ENCODE measurements around the gene CFAP299. TPM values are rescaled to one million over a fixed set of nuclear protein-coding genes. Genes with fewer than 3 reads are reported as not detected.

CFAP299 gene
- total and polyA plus RNA-seq, 4 donors: 2.8 to 30.2 (median 6.6) TPM

- Histone ChIP-seq H3K27ac (ENCODE audit: low read depth in 1 of 2, low read length in 1 of 2) (no peak overlapping the region), H3K4me3 (no peak overlapping the region), H3K36me3 (ENCODE audit: control insufficient read depth in 4 of 4, insufficient read depth in 4 of 4, low read length in 4 of 4) (no peaks in the 10 kb centered on the region), H3K9ac (ENCODE audit: insufficient read depth in 1 of 2, low read length in 2 of 2) (no peak overlapping the region), H3K9me3 (ENCODE audit: control insufficient read depth in 4 of 4, insufficient read depth in 3 of 4, low read length in 3 of 4) (peaks cover 0 to 2% (median 0%) of the 10 kb centered on the region in 4 donors), H3K27me3 (ENCODE audit: control insufficient read depth in 3 of 3, insufficient read depth in 3 of 3, low read length in 2 of 3) (no peaks in the 10 kb centered on the region), H3K4me1 (ENCODE audit: control insufficient read depth in 5 of 5, insufficient read depth in 5 of 5, low read length in 5 of 5) (no peaks in the 10 kb centered on the region)
- WGBS, 2 donors: 94 to 95% methylated on average over 4 of the region's 4 CpGs
- DNase-seq (no peak), ATAC-seq (ENCODE audit: insufficient read depth, low FRiP score) (no peak)
- TF ChIP-seq, protein P1, sequence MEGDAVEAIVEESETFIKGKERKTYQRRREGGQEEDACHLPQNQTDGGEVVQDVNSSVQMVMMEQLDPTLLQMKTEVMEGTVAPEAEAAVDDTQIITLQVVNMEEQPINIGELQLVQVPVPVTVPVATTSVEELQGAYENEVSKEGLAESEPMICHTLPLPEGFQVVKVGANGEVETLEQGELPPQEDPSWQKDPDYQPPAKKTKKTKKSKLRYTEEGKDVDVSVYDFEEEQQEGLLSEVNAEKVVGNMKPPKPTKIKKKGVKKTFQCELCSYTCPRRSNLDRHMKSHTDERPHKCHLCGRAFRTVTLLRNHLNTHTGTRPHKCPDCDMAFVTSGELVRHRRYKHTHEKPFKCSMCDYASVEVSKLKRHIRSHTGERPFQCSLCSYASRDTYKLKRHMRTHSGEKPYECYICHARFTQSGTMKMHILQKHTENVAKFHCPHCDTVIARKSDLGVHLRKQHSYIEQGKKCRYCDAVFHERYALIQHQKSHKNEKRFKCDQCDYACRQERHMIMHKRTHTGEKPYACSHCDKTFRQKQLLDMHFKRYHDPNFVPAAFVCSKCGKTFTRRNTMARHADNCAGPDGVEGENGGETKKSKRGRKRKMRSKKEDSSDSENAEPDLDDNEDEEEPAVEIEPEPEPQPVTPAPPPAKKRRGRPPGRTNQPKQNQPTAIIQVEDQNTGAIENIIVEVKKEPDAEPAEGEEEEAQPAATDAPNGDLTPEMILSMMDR (IDR thresholded peaks at IDR 0.05; ENCODE audit: control extremely low read depth, extremely low read depth): no peak
Measured at GRCh38 chr4:80538276-80538926, 202.9 kb downstream of the CFAP299 start.

GRCh38 chr4:80539190-80539589 lies 203.7 kb downstream of the CFAP299 start:
- TF ChIP-seq, protein P1 (IDR thresholded peaks at IDR 0.05; ENCODE audit: control extremely low read depth, extremely low read depth): no peak
- WGBS, 2 donors: 67 to 76% methylated on average over 3 of the region's 3 CpGs
- no peak for DNase-seq
- Histone ChIP-seq H3K9me3 (ENCODE audit: control insufficient read depth in 4 of 4, insufficient read depth in 3 of 4, low read length in 3 of 4) (peaks cover 0 to 2% (median 0%) of the 10 kb centered on the region in 4 donors), H3K9ac (ENCODE audit: insufficient read depth in 1 of 2, low read length in 2 of 2) (no peak overlapping the region), H3K4me1 (ENCODE audit: control insufficient read depth in 5 of 5, insufficient read depth in 5 of 5, low read length in 5 of 5) (no peaks in the 10 kb centered on the region), H3K4me3 (no peak overlapping the region), H3K36me3 (ENCODE audit: control insufficient read depth in 4 of 4, insufficient read depth in 4 of 4, low read length in 4 of 4) (no peaks in the 10 kb centered on the region), H3K27ac (ENCODE audit: low read depth in 1 of 2, low read length in 1 of 2) (no peak overlapping the region), H3K27me3 (ENCODE audit: control insufficient read depth in 3 of 3, insufficient read depth in 3 of 3, low read length in 2 of 3) (no peaks in the 10 kb centered on the region)
- ATAC-seq (ENCODE audit: insufficient read depth, low FRiP score): no peak

DNA sequence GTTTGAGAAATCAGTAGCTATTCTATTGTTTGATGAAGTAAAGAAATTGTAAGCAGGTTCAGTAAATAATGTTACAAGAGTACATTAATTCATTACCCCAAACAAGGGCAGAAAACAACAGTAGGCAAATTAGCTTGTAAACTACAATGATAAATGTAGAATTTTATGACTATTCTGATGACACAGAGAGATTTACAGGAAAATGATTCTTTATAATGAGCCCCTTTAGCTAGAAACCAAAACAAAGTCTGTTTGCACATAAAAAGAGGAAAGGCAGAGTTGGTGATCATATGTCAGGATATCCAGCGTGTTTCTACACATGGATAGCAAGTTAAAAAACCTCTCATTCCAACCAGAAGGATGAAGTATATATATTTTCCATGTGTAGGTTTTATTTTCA lies 204.8 kb downstream of the CFAP299 start:
- DNase-seq (no peak), ATAC-seq (ENCODE audit: insufficient read depth, low FRiP score) (no peak)
- 75 to 89% methylated on average over 1 of the region's 1 CpG for WGBS, 2 donors
- no peak overlapping the region for H3K27ac ChIP-seq (ENCODE audit: low read depth in 1 of 2, low read length in 1 of 2)
- H3K9me3 ChIP-seq (ENCODE audit: control insufficient read depth in 4 of 4, insufficient read depth in 3 of 4, low read length in 3 of 4): peaks cover 0 to 2% (median 0%) of the 10 kb centered on the region in 4 donors
- H3K4me1 ChIP-seq (ENCODE audit: control insufficient read depth in 5 of 5, insufficient read depth in 5 of 5, low read length in 5 of 5): no peaks in the 10 kb centered on the region
- H3K27me3 ChIP-seq (ENCODE audit: control insufficient read depth in 3 of 3, insufficient read depth in 3 of 3, low read length in 2 of 3): no peaks in the 10 kb centered on the region
- H3K4me3 ChIP-seq: no peak overlapping the region
- no peak overlapping the region for H3K9ac ChIP-seq (ENCODE audit: insufficient read depth in 1 of 2, low read length in 2 of 2)
- TF ChIP-seq, protein P1 (IDR thresholded peaks at IDR 0.05; ENCODE audit: control extremely low read depth, extremely low read depth): no peak
- no peaks in the 10 kb centered on the region for H3K36me3 ChIP-seq (ENCODE audit: control insufficient read depth in 4 of 4, insufficient read depth in 4 of 4, low read length in 4 of 4)

All from lung (tissue), 12 donors.